ENCODE results near the gene FOXC1.

The FOXC1 gene

DNA sequence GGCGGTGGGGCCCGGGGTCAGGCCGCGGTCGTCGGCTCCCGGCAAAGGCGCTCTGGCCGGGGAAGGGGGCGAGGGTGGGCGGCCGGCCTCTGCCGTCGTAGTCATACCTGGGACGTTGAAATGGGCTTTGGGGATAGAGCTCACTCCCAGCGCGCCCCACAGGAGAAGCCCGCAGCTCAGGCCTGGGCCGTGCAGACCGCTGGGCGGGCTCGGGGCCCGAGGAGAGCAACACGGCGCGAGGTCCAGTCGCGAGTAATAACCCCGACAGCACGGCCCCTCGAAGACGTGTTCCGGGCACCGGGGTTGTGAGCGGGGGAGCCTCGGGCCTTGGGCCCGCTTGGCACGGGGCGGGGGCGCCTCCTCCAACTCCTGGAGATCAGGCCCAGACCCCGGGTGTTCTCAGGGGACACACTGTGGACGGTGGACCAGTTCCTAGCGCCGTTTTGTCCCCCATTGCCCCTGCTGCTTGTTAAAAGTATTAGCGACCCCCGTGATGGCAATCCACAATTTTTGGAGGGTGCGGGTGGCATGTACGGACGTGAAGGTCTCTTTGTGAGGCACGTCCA, 10.9 kb downstream of the FOXC1 start:
- no peak overlapping the region for H3K9ac ChIP-seq (ENCODE audit: low read depth, low read length)
- H3K4me3 ChIP-seq (ENCODE audit: low read length): 0 out of 2 replicates have a peak overlapping the region, but pooled peaks have one; percentile 34
- H3K27me3 ChIP-seq (ENCODE audit: insufficient read depth, low read length): peaks cover 100% of the 10 kb centered on the region

DNA sequence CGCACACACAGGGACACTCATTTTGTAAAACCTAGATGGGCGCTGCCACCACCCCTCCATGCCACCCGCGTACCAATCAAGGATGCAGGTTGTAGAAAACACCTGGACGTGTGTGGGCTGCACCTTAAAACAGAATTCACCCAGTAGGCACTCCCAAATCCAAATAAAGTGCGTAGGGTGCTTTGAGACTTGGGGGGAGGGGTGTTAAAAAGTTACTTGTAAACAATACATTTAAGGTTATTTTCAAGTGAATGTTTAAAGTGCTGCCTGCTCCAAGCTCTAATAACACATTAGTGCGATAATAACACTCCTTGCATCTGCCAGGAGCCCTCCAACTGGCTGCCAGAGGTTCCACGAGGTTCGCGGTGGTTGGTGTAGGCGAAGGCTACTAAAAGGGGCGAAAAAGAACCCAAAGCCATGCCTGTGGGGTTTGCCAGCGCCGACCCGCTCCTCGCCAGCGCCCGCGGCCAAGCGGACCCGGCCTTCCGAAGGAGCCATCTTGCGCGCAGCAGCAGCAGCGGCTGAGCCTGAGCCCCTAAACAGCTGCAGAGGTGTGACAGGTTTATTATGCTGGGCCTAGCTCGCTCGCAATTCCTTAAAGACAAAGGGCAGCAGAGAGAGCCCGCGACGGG, 11.5 kb downstream of the FOXC1 start:
- Histone ChIP-seq H3K4me3 (ENCODE audit: low read length) (no peak overlapping the region), H3K36me3 (ENCODE audit: insufficient read depth, low read length) (no peaks in the 10 kb centered on the region), H3K9ac (ENCODE audit: low read depth, low read length) (no peak overlapping the region), H3K27me3 (ENCODE audit: insufficient read depth, low read length) (peaks cover 100% of the 10 kb centered on the region), H3K27ac (ENCODE audit: low read depth, low read length) (no peak overlapping the region), H3K4me1 (ENCODE audit: insufficient read depth, low read length) (peaks cover 6% of the 10 kb centered on the region), H3K9me3 (ENCODE audit: insufficient read depth, low read depth, low read length) (no peaks in the 10 kb centered on the region)
- WGBS: 13% methylated on average over 29 of the region's 30 CpGs

More for the DNA sequence above, 10.9 kb downstream of the FOXC1 start:
- 8% methylated on average over 50 of the region's 50 CpGs for WGBS
- no peaks in the 10 kb centered on the region for H3K9me3 ChIP-seq (ENCODE audit: insufficient read depth, low read depth, low read length)
- H3K36me3 ChIP-seq (ENCODE audit: insufficient read depth, low read length): no peaks in the 10 kb centered on the region
- peaks cover 6% of the 10 kb centered on the region for H3K4me1 ChIP-seq (ENCODE audit: insufficient read depth, low read length)
- H3K27ac ChIP-seq (ENCODE audit: low read depth, low read length): no peak overlapping the region

DNA sequence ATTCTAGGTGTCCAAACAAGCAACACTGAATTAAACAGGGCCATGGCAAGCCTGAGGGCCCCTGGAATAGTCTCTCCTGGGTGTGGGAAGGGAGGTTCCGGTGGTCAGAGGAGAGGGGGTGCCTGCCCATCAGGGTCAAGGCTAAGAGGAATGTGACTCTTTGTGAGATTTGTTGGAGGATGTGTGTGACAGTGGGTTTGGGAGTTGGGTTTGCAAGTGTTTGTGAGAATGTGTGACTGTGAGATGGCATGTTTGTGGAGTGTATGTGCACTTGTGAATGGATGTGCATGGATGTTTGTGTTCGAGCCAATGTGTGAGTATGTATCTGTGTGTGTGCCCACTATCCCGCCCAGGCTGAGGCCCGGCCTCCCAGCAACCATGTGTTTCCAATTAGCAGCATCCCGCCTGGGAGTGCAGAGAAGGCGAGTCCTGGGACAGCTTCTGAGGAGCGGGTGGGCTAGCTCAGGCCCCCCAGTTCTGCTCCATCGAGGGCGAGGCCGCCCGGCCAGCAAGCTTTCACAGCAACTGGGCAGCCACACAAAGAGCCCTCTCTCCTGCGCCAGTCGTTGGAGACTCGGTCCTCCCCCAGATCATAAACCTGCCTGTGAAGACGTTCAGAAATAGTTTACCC, 12.6 kb downstream of the FOXC1 start:
- Histone ChIP-seq H3K36me3 (ENCODE audit: insufficient read depth, low read length) (no peaks in the 10 kb centered on the region), H3K4me3 (ENCODE audit: low read length) (no peak overlapping the region), H3K9me3 (ENCODE audit: insufficient read depth, low read depth, low read length) (no peaks in the 10 kb centered on the region), H3K9ac (ENCODE audit: low read depth, low read length) (no peak overlapping the region), H3K4me1 (ENCODE audit: insufficient read depth, low read length) (peaks cover 6% of the 10 kb centered on the region), H3K27ac (ENCODE audit: low read depth, low read length) (no peak overlapping the region), H3K27me3 (ENCODE audit: insufficient read depth, low read length) (peaks cover 100% of the 10 kb centered on the region)
- WGBS: 71% methylated on average over 15 of the region's 15 CpGs

DNA sequence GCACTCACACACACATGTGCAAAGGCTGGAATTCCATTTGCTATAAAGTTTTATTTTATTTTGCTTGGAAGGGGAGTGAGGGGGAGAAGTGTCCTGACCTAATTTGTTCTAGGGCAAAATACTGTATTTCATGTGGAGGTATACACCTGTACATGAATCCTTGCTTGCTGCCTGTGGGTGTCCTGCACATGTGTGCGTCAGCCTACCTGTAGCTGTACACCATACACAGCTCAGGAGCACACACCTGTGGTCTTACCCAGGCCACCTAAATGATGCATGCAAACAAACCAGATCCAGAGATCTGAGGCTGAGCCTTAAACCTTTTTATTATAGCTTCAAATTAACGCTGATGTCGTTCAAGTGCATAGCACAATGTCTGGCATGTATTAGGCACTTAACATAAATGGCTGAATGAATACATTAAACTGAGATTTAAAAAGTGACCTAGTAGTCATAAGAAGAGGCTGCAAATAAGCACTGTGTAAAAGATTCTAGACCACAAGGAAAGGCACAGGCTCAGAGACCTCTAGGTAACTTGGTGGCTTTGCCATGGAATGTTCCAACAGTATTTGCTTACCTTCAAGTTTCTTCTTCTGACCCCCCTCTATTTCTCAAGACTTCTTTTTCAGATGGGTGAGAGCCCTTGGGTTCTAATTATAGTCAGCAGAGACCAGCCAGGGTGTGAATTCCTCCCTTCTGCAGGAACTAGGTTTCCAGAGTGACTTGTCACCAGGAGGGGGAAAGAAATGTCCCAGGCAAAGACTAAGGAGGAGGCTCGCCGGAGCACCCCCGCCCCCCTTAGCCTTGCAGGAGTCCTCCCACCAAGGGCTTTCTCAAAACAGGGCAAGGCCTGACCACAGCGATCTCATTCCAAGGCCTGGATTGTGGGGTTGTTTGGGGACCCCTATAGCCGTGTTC, 13.4 kb downstream of the FOXC1 start:
- no peak overlapping the region for H3K9ac ChIP-seq (ENCODE audit: low read depth, low read length)
- peaks cover 100% of the 10 kb centered on the region for H3K27me3 ChIP-seq (ENCODE audit: insufficient read depth, low read length)
- WGBS: 38% methylated on average over 8 of the region's 8 CpGs
- H3K27ac ChIP-seq (ENCODE audit: low read depth, low read length): no peak overlapping the region
- H3K9me3 ChIP-seq (ENCODE audit: insufficient read depth, low read depth, low read length): no peaks in the 10 kb centered on the region
- H3K36me3 ChIP-seq (ENCODE audit: insufficient read depth, low read length): no peaks in the 10 kb centered on the region
- H3K4me1 ChIP-seq (ENCODE audit: insufficient read depth, low read length): peaks cover 11% of the 10 kb centered on the region
- no peak overlapping the region for H3K4me3 ChIP-seq (ENCODE audit: low read length)

DNA sequence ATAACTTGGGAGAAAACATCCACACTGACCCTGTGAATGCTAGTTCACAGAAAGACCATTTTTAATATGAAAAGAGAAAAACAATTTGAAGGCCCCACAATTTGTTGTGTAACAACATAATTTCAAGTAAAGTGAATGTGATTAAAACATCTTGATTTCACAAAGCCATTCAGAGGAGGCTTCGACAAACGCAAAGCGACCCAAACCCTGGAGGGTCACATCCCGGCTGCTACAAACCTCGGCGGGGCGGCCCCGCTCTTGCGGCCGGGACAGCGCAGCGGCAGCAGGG, 14.0 kb downstream of the FOXC1 start:
- Histone ChIP-seq H3K9me3 (ENCODE audit: insufficient read depth, low read depth, low read length) (no peaks in the 10 kb centered on the region), H3K27ac (ENCODE audit: low read depth, low read length) (no peak overlapping the region), H3K9ac (ENCODE audit: low read depth, low read length) (no peak overlapping the region), H3K27me3 (ENCODE audit: insufficient read depth, low read length) (peaks cover 100% of the 10 kb centered on the region), H3K4me1 (ENCODE audit: insufficient read depth, low read length) (peaks cover 11% of the 10 kb centered on the region), H3K36me3 (ENCODE audit: insufficient read depth, low read length) (no peaks in the 10 kb centered on the region), H3K4me3 (ENCODE audit: low read length) (0 out of 2 replicates have a peak overlapping the region, but pooled peaks have one; percentile 38)
- WGBS: 2% methylated on average over 12 of the region's 12 CpGs

DNA sequence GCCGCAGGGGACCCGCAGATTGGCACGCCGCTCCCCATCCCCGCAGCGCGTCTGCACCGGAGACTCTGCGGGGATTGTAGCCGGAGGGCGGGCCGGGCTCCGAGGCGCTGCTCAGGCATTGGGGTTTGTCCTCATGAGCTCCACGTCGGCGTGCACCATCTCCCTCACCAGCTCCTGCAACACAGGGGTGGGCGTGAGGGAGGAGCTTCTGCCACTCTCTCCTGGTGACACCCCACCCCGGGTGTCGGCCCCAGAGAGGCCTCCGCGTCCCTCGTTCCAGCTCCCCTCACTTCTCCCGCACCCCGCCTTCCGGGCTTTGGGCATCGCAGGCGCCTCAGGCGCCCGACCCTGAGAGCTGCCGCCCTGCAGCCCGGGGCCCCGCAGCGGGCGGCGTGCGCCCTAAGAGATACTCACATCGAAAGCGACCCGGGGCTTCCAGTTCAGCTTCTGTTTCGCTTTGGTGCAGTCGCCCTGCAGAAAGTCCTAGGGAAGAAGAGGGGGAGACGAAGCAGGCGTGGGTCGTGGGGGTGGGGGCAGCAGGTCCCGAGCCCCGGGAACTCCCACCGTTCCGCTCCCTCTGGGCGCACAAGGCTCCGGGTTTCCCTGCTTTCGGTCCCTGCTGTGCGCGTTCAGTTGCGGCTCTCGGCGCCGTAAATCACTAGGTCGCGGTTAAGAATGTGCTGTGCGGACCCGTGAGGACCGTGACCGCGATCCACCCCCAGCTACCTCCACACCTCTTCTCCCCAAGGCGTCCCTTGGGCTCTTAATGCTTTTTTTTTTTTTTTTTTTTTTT, 14.5 kb downstream of the FOXC1 start:
- Histone ChIP-seq H3K27ac (ENCODE audit: low read depth, low read length) (no peak overlapping the region), H3K4me1 (ENCODE audit: insufficient read depth, low read length) (peaks cover 11% of the 10 kb centered on the region), H3K27me3 (ENCODE audit: insufficient read depth, low read length) (peaks cover 100% of the 10 kb centered on the region), H3K9me3 (ENCODE audit: insufficient read depth, low read depth, low read length) (no peaks in the 10 kb centered on the region), H3K4me3 (ENCODE audit: low read length) (peak overlapping the region; percentile 38), H3K36me3 (ENCODE audit: insufficient read depth, low read length) (no peaks in the 10 kb centered on the region), H3K9ac (ENCODE audit: low read depth, low read length) (no peak overlapping the region)
- WGBS: 1% methylated on average over 65 of the region's 66 CpGs

DNA sequence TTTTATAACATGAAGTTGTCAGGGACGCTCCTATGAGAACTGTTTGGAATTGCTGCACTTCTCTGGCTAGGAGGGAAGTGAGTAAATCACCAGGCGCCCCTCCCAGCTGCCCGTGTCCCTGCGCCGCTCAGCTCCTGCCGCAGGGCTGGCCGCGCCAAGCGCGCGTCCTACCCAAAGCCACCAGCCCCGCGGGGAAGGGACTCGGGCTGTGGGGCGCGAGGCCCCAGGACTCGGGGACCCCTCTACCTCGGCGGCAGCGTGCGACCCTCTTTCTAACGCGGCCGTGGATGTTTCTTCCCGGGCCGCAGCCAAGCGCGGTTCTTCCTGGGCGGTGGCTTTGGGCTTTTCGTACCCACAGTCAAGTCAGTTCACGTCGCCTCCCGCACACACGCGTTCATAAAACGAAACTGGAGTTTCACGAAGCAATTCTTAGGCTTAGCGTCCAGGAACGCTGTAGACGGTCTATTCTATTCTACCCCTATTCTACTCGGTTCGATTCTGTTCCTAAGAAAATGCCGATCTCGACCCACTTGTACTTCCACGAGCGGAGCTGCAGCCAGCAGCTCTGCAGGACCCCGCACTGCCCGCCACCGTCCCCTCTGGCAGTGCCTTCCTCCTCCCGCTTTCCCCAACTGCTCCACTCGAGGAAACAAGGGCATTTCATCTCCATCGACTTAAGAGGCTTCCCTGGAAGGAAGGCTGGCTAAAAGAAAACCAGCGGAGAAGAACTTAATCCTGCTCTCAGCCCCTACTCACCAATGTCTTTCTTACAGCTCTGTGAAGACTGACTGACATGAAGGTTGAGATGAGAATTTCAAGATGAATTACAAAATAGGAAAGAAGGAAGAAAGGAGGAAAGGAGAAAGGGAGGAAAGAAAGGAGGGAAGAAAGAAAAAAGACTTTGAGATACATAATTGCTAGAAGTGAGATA, 15.4 kb downstream of the FOXC1 start:
- H3K4me1 ChIP-seq (ENCODE audit: insufficient read depth, low read length): peaks cover 11% of the 10 kb centered on the region
- H3K4me3 ChIP-seq (ENCODE audit: low read length): peak overlapping the region; percentile 38
- H3K9ac ChIP-seq (ENCODE audit: low read depth, low read length): no peak overlapping the region
- WGBS: 3% methylated on average over 53 of the region's 53 CpGs
- no peaks in the 10 kb centered on the region for H3K9me3 ChIP-seq (ENCODE audit: insufficient read depth, low read depth, low read length)
- H3K27me3 ChIP-seq (ENCODE audit: insufficient read depth, low read length): peaks cover 99% of the 10 kb centered on the region
- no peak overlapping the region for H3K27ac ChIP-seq (ENCODE audit: low read depth, low read length)
- H3K36me3 ChIP-seq (ENCODE audit: insufficient read depth, low read length): no peaks in the 10 kb centered on the region

DNA sequence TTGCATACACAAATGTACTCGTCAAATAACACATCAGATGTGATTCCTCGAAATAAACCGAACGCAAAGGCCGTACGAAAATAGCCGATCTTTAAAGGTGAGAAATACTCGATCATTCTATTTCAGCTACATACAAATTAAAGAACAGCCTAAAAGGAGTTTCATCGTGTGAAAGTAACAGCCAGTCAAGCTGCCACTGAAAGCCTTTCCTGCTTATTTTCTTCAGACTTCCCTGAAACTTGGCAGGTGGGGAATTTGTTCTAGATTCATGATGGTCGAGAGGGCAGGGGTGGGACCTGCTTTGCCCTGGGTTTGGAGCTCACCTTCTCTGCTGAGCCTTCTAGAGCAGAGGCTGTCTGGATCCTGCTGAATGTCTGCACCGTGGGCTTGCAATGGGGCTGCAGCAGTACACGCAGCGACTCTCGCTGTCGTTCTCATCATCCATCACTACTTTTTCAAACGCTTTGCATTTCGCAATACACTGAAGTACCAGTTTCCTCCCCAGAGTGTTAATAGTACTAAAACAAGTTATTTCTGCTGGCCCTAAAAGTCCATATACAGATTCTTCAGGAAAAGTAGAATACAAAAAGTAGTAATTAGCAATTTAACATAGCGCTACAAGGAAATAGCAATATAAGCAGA, 16.2 kb downstream of the FOXC1 start:
- 41% methylated on average over 18 of the region's 18 CpGs for WGBS

DNA sequence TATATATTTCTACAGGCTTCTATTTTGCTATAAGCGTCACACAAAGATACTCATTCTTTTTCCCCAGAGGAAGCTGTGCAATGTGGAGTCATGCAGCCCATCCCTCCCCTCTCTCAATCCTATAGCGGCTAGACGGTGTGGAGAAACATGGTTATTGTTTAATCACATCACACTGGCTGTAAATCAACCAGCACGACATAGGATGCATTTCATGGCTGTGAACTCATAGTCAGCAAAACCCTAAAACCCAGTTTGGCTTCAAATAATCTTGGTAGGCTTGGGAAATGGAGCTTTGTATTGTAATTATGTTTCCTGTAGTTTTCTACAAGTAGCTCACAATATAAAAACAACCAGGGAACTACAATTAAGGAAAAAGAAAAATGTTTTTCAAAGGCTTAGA, 16.8 kb downstream of the FOXC1 start:
- peaks cover 95% of the 10 kb centered on the region for H3K27me3 ChIP-seq (ENCODE audit: insufficient read depth, low read length)
- no peaks in the 10 kb centered on the region for H3K36me3 ChIP-seq (ENCODE audit: insufficient read depth, low read length)
- H3K27ac ChIP-seq (ENCODE audit: low read depth, low read length): no peak overlapping the region
- no peak overlapping the region for H3K4me3 ChIP-seq (ENCODE audit: low read length)
- peaks cover 8% of the 10 kb centered on the region; the same call in 1 of the 2 replicates for H3K4me1 ChIP-seq (ENCODE audit: insufficient read depth, low read length)
- no peak overlapping the region for H3K9ac ChIP-seq (ENCODE audit: low read depth, low read length)
- H3K9me3 ChIP-seq (ENCODE audit: insufficient read depth, low read depth, low read length): no peaks in the 10 kb centered on the region
- WGBS: 43% methylated on average over 4 of the region's 4 CpGs

More for the DNA sequence above, 16.2 kb downstream of the FOXC1 start:
- Histone ChIP-seq H3K9me3 (ENCODE audit: insufficient read depth, low read depth, low read length) (no peaks in the 10 kb centered on the region), H3K27ac (ENCODE audit: low read depth, low read length) (no peak overlapping the region), H3K9ac (ENCODE audit: low read depth, low read length) (no peak overlapping the region), H3K4me3 (ENCODE audit: low read length) (no peak overlapping the region), H3K4me1 (ENCODE audit: insufficient read depth, low read length) (peaks cover 9% of the 10 kb centered on the region), H3K36me3 (ENCODE audit: insufficient read depth, low read length) (no peaks in the 10 kb centered on the region), H3K27me3 (ENCODE audit: insufficient read depth, low read length) (peaks cover 97% of the 10 kb centered on the region)
